Kidney (tissue), 14 donors: ENCODE data around the gene CPAMD8. TPM values are rescaled to one million over a fixed set of nuclear protein-coding genes. Genes with fewer than 3 reads are reported as not detected.

Experiments used
- DNase-seq, 5 donors: peaks; one replicate each; pipeline ENCODE4 v3.0.0-alpha.2; 2013 to 2020
- FAIRE-seq: peaks from 2 replicates; lab custom pipeline; 2012; peaks lifted over from hg19 to GRCh38; lab: Jason Lieb, UNC
- H3K27ac ChIP-seq, 2 donors: one replicate each; pipeline ENCODE4 v1.7.0; 2013; ENCODE audit warnings: low read depth in 2 of 2, low read length in 2 of 2, inconsistent platforms in 1 of 2
- H3K27me3 ChIP-seq: one replicate; pipeline ENCODE4 v1.7.1; 2013; ENCODE audit warnings: low read length, inconsistent platforms; ENCODE audit not compliant: control insufficient read depth, insufficient read depth
- H3K36me3 ChIP-seq, 3 donors: one replicate each; pipeline versions ENCODE4 v1.7.0 to v1.7.1; 2013; ENCODE audit warnings: low read length in 3 of 3, control low read depth in 1 of 3, inconsistent platforms in 1 of 3; ENCODE audit not compliant: insufficient read depth in 3 of 3, control insufficient read depth in 2 of 3
- H3K4me1 ChIP-seq, 3 donors: one replicate each; pipeline versions ENCODE4 v1.7.0 to v1.7.1; 2013; ENCODE audit warnings: low read length in 3 of 3, inconsistent platforms in 1 of 3, low read depth in 1 of 3; ENCODE audit not compliant: control insufficient read depth in 2 of 3, insufficient read depth in 2 of 3
- H3K4me3 ChIP-seq, 3 donors: one replicate each; pipeline versions ENCODE4 v1.7.0 to v1.8.1; 2013; ENCODE audit warnings: low read length in 3 of 3, control low read depth in 1 of 3, inconsistent platforms in 1 of 3
- H3K9ac ChIP-seq, 3 donors: one replicate each; pipeline versions ENCODE4 v1.7.0 to v1.7.1; 2013; ENCODE audit warnings: low read length in 3 of 3, control low read depth in 1 of 3, inconsistent platforms in 1 of 3
- H3K9me3 ChIP-seq, 3 donors: one replicate each; pipeline versions ENCODE4 v1.7.0 to v1.7.1; 2013; ENCODE audit warnings: low read length in 3 of 3, control low read depth in 1 of 3, inconsistent platforms in 1 of 3; ENCODE audit not compliant: control insufficient read depth in 2 of 3, insufficient read depth in 1 of 3
- intact Hi-C: fragments of 100-400 bp; cut with DNase I; formaldehyde crosslinking; loops from one replicate; pipeline ENCODE4 v1.11.1; 2022
- polyA plus RNA-seq: library from polyadenylated mRNA; stranded (reverse); fragments of 350-450 nt; fragmentation: Illumina TruSeq; extraction: RNeasy Lipid Tissue Mini Kit (QIAGEN cat#74804); gene quantifications from one replicate; pipeline ENCODE4 v1.2.3, GENCODE V29; 2014; ENCODE audit warnings: low read depth, low replicate concordance; ENCODE audit not compliant: insufficient read depth
- total RNA-seq: library from RNA; stranded (reverse); fragmentation: NEBNext Ultra II Directional; extraction: Animal tissue kit (Norgen Biotek cat#: 25700); gene quantifications from one replicate; pipeline ENCODE4 v1.2.1, GENCODE V29; 2021
- TF ChIP-seq, protein P1 (sequence below): IDR thresholded peaks from 3 replicates; pipeline ENCODE4 v1.5.1; 2012; ENCODE audit warnings: mild to moderate bottlenecking, moderate library complexity, borderline replicate concordance; ENCODE audit not compliant: insufficient read depth; ENCODE audit errors: extremely low read depth
- donor health status: control.
- donor health status: control.
- donor health status: control.
- donor health status: control.
- donor health status: control.
- donor health status: DM: yes; HTN: yes; CAD: no.
- donor health status: Normal renal cell carcinoma (clear cell type).

The CPAMD8 gene
- total and polyA plus RNA-seq, 2 donors from 2014 or later: 22.0 to 64.1 TPM

DNA sequence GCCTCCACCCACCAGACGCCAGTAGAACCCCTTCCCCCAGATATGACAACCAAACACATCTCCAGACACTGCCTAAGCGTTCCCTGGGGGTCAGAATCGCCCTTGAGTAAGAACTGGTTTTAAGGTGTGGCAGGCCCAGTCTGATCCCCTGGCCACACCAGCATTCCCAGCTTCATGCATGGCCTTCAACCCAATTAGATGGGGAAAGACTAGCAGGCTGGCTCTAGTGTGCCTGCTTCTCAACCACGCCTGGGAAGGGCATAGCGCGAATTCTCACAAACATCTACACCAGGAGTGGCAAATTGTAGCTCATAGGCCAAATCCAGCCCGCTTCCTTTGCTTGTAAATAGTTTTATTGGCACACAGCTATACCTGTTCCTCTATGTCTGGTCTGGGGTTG lies 35.1 kb upstream of the CPAMD8 start:
- TF ChIP-seq, protein P1, sequence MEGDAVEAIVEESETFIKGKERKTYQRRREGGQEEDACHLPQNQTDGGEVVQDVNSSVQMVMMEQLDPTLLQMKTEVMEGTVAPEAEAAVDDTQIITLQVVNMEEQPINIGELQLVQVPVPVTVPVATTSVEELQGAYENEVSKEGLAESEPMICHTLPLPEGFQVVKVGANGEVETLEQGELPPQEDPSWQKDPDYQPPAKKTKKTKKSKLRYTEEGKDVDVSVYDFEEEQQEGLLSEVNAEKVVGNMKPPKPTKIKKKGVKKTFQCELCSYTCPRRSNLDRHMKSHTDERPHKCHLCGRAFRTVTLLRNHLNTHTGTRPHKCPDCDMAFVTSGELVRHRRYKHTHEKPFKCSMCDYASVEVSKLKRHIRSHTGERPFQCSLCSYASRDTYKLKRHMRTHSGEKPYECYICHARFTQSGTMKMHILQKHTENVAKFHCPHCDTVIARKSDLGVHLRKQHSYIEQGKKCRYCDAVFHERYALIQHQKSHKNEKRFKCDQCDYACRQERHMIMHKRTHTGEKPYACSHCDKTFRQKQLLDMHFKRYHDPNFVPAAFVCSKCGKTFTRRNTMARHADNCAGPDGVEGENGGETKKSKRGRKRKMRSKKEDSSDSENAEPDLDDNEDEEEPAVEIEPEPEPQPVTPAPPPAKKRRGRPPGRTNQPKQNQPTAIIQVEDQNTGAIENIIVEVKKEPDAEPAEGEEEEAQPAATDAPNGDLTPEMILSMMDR: no peak
- H3K4me1 ChIP-seq: no peaks in the 10 kb centered on the region
- FAIRE-seq: no peak
- intact Hi-C loops: loop anchor here (10.0 kb wide), 1 partner anchor 223 kb away; the partner anchor contains the start of gene ANKLE1
- H3K9me3 ChIP-seq: peaks cover 0 to 19% (median 0%) of the 10 kb centered on the region in 3 donors
- H3K27ac ChIP-seq: no peak overlapping the region
- DNase-seq: no peak
- H3K27me3 ChIP-seq: no peaks in the 10 kb centered on the region
- peaks cover 7 to 21% (median 13%) of the 10 kb centered on the region in 3 donors for H3K36me3 ChIP-seq
- no peak overlapping the region for H3K9ac ChIP-seq
- H3K4me3 ChIP-seq: no peak overlapping the region

DNA sequence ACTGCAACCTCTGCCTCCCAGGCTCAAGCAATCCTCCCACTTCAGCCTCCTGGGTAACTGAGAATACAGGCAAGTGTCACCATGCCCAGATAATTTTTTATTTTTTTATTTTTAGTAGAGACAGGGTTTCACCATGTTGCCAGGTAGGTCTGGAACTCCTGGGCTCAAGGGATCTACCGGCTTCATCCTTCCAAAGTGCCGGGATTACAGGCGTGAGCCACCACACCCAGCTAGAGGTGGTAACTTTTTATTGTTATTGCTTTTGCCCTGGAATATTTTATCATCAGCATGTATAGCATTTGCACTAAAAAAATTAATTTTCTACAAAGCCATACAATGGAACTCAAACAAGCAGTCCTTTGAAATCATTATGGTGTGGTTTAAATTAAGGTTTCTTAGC lies 34.6 kb upstream of the CPAMD8 start:
- FAIRE-seq (no peak), DNase-seq (no peak)
- intact Hi-C loops: loop anchor here (10.0 kb wide), 1 partner anchor 224 kb away; the partner anchor contains the start of gene ANKLE1
- no peak overlapping the region for H3K4me3 ChIP-seq
- no peaks in the 10 kb centered on the region for H3K4me1 ChIP-seq
- H3K9ac ChIP-seq: no peak overlapping the region
- H3K27ac ChIP-seq: no peak overlapping the region
- TF ChIP-seq, protein P1: no peak
- H3K36me3 ChIP-seq: peaks cover 7 to 21% (median 13%) of the 10 kb centered on the region in 3 donors
- H3K27me3 ChIP-seq: no peaks in the 10 kb centered on the region
- peaks cover 0 to 19% (median 0%) of the 10 kb centered on the region in 3 donors for H3K9me3 ChIP-seq

DNA sequence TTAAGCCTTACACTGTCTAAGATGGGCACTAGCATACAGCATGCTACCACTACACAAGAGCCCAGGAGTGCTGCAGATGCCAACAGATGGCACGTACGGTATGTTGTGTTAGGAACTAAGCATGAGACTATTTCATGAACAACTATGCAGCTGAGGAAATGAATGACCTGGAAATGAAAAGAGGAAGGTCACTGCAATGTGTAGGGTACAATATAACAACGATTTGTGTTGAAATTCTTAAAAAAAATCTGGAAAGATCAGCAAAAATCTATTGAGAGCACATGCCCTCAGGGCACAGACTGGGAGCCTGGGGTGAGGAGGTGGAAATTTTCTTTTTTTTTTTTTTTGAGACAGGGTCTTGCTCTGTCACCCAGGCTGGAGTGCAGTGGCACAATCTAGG lies 34.2 kb upstream of the CPAMD8 start:
- TF ChIP-seq, protein P1: no peak
- peaks cover 0 to 19% (median 0%) of the 10 kb centered on the region in 3 donors for H3K9me3 ChIP-seq
- H3K27me3 ChIP-seq: no peaks in the 10 kb centered on the region
- H3K4me1 ChIP-seq: no peaks in the 10 kb centered on the region
- intact Hi-C loops: loop anchor here (10.0 kb wide), 1 partner anchor 224 kb away; the partner anchor contains the start of gene ANKLE1
- FAIRE-seq (no peak), DNase-seq (no peak)
- H3K36me3 ChIP-seq: peaks cover 7 to 21% (median 13%) of the 10 kb centered on the region in 3 donors
- no peak overlapping the region for H3K27ac ChIP-seq
- H3K9ac ChIP-seq: no peak overlapping the region
- no peak overlapping the region for H3K4me3 ChIP-seq
